Right lobe of liver (tissue), 6 donors: ENCODE measurements around the gene OR2T27. TPM values are rescaled to one million over a fixed set of nuclear protein-coding genes. Genes with fewer than 3 reads are reported as not detected.
"Not testable (repeated sequence)": the region's sequence is repeated elsewhere in the genome, so short reads cannot be mapped to it uniquely, and the experiment has no call there.

Source experiments
- ATAC-seq, 4 donors: fragments of 200-7000 bp; cut with Tn5 transposase; one replicate each; pipeline ENCODE4 v1.9.1; 2020; ENCODE audit warnings: mild to moderate bottlenecking in 4 of 4, moderate library complexity in 4 of 4
- DNase-seq, 3 donors: peaks; one replicate each; pipeline ENCODE4 v3.0.0-alpha.2; 2020
- H3K27ac ChIP-seq, 3 donors: fragments of 200-600 bp; one replicate each; pipeline ENCODE4 v1.8.0; 2022
- H3K27me3 ChIP-seq, 2 donors: fragments of 200-600 bp; one replicate each; pipeline ENCODE4 v1.8.0; 2022
- H3K36me3 ChIP-seq, 4 donors: fragments of 200-600 bp; sonication (generic) in 1 of 4; one replicate each; pipeline versions ENCODE4 v1.5.1 to v1.8.0; 2017 to 2022; ENCODE audit warnings: control low read depth in 1 of 4
- H3K4me1 ChIP-seq, 4 donors: fragments of 200-600 bp; sonication (generic) in 1 of 4; one replicate each; pipeline versions ENCODE4 v1.5.1 to v1.8.0; 2017 to 2022; ENCODE audit warnings: control low read depth in 1 of 4
- H3K4me3 ChIP-seq, 3 donors: fragments of 200-600 bp; one replicate each; pipeline ENCODE4 v1.8.0; 2022
- H3K9me3 ChIP-seq, 4 donors: fragments of 200-600 bp; sonication (generic) in 1 of 4; one replicate each; pipeline versions ENCODE4 v1.5.1 to v1.8.0; 2017 to 2022; ENCODE audit warnings: control low read depth in 1 of 4
- POLR2A ChIP-seq: fragments of 450-650 bp; IDR thresholded peaks from one replicate; pipeline ENCODE4 v1.6.1; 2017; ENCODE audit warnings: antibody characterized with exemption, mild to moderate bottlenecking
- WGBS: methylation state at CpG from one replicate; pipeline ENCODE4 v1.1.6; 2018; ENCODE audit warnings: low coverage, low lambda C conversion rate; ENCODE audit not compliant: insufficient coverage; ENCODE audit errors: missing lambda C conversion rate; 5-methylcytosine and 5-hydroxymethylcytosine counted together
- intact Hi-C, 2 donors: fragments of 100-400 bp; cut with DNase I; formaldehyde crosslinking; loops; one replicate each; pipeline versions ENCODE4 v1.11.2 to v1.14.1; 2022
- long read RNA-seq: library from polyadenylated mRNA; unstranded; transcript quantifications from one replicate; pipeline ENCODE4 v2.0.0, GENCODE V29; 2019
- total RNA-seq, 6 experiments: library from RNA; depleted of rRNA in 2 of 6; stranded (reverse); fragments of >200 nt in 2 of 6; fragmentation: NEBNext Ultra II Directional in 3 of 6; extraction: Animal tissue kit (Norgen Biotek cat#: 25700) in 3 of 6; gene quantifications; one replicate each; pipeline versions ENCODE4 v1.1.0 to v1.2.4, GENCODE V29; 2016 to 2023
- TF ChIP-seq, protein P1 (sequence below), 4 donors: fragments of 200-600 bp in 3 of 4; fragments of 450-650 bp in 1 of 4; IDR thresholded peaks; one replicate each; pipeline versions ENCODE4 v1.5.1 to v1.8.0; 2016 to 2022; ENCODE audit warnings: antibody characterized with exemption in 4 of 4, mild to moderate bottlenecking in 2 of 4
- donor health status: DM: no; HTN: yes; CAD: no.
- donor health status: DM: no; HTN: no; CAD: no.
- donor health status: DM: no; HTN: no; CAD: no.
- donor health status: DM: no; HTN: yes; CAD: no.
- donor health status: DM: no; HTN: yes; CAD: no.

The OR2T27 gene, protein sequence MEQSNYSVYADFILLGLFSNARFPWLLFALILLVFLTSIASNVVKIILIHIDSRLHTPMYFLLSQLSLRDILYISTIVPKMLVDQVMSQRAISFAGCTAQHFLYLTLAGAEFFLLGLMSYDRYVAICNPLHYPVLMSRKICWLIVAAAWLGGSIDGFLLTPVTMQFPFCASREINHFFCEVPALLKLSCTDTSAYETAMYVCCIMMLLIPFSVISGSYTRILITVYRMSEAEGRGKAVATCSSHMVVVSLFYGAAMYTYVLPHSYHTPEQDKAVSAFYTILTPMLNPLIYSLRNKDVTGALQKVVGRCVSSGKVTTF
- not detected for total RNA-seq
- long read RNA-seq = 0 reads

DNA sequence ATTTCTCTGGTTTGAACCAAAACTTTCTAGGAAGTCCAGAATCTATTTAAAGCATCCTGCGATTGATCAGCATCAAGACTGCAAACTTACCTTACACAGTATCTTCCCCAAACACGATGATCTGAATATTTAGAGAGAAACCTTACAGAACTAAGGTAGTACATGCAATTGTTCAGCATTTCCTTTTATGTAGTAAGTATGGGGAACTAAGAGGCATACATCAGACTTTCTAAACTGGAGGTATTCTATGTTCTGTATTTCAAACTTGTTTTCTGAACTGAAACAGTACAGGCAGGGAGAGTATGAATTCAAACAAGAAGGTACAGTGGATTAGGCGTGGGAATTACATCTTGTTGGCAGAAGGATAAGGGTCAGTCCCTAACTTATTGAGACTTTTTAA is at the start of gene OR2T27:
Gene OR2T27, minus strand, starts transcription at position 175 of the 400 bp plus-strand sequence. CDS start 4,644 bp downstream, outside the sequence.
- H3K4me3 ChIP-seq, DNase-seq, intact Hi-C loops, H3K4me1 ChIP-seq, H3K27me3 ChIP-seq, H3K36me3 ChIP-seq, H3K27ac ChIP-seq, ATAC-seq, H3K9me3 ChIP-seq: not testable (repeated sequence)
- WGBS = no CpG with 5 or more reads among the region's 3 CpGs

DNA sequence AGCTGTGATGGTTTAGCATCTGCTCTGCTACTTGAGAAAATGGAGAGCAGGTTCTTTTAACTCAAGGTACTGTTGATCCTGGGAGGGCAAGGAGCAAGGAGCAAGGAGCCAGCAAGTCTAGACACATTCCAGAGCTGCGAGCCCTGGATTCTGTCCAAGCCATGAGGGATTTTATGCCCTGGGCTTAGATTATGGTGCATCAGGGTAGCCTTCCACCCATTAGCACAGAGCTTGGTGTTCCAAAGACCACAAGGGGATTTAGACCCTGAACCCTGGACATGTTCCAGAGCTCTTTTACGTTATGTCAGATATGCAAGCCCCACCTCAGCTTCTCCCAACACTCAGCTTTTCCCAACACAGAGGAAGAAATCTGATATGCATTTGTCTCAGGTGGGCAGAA is 49.3 kb upstream of the OR2T27 start:
- Histone ChIP-seq H3K36me3 (no peaks in the 10 kb centered on the region), H3K4me3 (no peak overlapping the region), H3K4me1 (no peaks in the 10 kb centered on the region), H3K9me3 (no peaks in the 10 kb centered on the region), H3K27me3 (no peaks in the 10 kb centered on the region), H3K27ac (no peak overlapping the region)
- no peak for DNase-seq
- 28% methylated on average over 2 of the region's 2 CpGs for WGBS
- no peak for ATAC-seq
- TF ChIP-seq, protein P1, sequence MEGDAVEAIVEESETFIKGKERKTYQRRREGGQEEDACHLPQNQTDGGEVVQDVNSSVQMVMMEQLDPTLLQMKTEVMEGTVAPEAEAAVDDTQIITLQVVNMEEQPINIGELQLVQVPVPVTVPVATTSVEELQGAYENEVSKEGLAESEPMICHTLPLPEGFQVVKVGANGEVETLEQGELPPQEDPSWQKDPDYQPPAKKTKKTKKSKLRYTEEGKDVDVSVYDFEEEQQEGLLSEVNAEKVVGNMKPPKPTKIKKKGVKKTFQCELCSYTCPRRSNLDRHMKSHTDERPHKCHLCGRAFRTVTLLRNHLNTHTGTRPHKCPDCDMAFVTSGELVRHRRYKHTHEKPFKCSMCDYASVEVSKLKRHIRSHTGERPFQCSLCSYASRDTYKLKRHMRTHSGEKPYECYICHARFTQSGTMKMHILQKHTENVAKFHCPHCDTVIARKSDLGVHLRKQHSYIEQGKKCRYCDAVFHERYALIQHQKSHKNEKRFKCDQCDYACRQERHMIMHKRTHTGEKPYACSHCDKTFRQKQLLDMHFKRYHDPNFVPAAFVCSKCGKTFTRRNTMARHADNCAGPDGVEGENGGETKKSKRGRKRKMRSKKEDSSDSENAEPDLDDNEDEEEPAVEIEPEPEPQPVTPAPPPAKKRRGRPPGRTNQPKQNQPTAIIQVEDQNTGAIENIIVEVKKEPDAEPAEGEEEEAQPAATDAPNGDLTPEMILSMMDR (IDR thresholded peaks at IDR 0.05) = no peak
- TF ChIP-seq POLR2A = no peak
- intact Hi-C loops = loop anchor here in 1 of 2 donors (5.0 kb wide), 1 partner anchor 103 kb away; no protein-coding TSS in a partner anchor

DNA sequence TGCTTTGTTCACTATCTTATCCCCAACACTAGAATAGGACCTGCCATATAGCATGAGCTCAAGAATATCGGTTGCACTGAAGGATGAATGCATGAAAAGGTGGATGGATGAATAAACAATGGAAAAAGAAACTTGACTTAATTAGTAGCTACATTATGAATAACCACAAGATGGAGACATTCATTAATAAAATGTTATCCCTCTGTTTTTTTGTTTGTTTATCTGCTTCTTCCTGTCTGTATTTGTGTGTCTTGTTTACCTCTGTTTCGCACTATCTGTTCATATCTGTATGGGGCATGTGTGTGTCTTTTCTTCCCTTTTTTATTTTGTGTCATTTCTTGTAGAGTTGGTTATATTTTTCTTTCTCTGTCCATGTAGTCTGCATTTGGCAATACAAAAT is 48.3 kb upstream of the OR2T27 start:
- Histone ChIP-seq H3K4me1 (no peaks in the 10 kb centered on the region), H3K4me3 (no peak overlapping the region), H3K9me3 (no peaks in the 10 kb centered on the region), H3K36me3 (no peaks in the 10 kb centered on the region), H3K27ac (no peak overlapping the region), H3K27me3 (no peaks in the 10 kb centered on the region)
- ATAC-seq (peak in 1 of 4 donors; percentile 31), DNase-seq (no peak)
- TF ChIP-seq, protein P1 (IDR thresholded peaks at IDR 0.05) = peak; percentile 29 to 37 (median 34)
- no peak for TF ChIP-seq POLR2A
- 33% methylated on average over 2 of the region's 2 CpGs for WGBS
- intact Hi-C loops = loop anchor here in 1 of 2 donors (5.0 kb wide), 1 partner anchor 104 kb away; no protein-coding TSS in a partner anchor

DNA sequence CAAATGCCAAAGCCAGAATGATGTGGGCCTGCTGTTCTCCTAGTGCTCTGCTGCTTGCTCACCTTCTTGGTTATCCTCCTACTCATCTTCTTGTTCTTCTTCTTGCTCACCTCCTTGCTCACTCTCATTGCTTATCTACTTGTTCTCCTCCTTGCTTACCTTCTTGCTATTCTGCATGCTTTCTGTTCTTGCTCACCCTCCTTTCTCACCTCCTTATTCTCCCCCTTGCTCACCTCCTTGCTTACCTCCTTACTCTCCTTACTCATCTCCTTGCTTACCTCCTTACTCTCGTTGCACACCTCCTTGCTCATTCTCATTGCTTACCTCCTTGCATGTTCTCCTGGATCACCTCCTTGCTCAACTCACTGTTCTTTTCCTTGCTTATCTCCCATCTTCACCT is 47.4 kb upstream of the OR2T27 start, which contains the start of gene OR14I1:
Gene OR14I1, minus strand, starts transcription at position 53 of the 400 bp plus-strand sequence.
- TF ChIP-seq, protein P1 (IDR thresholded peaks at IDR 0.05) = no peak
- no peak for TF ChIP-seq POLR2A
- no CpG with 5 or more reads among the region's 1 CpG for WGBS
- ATAC-seq = no peak

DNA sequence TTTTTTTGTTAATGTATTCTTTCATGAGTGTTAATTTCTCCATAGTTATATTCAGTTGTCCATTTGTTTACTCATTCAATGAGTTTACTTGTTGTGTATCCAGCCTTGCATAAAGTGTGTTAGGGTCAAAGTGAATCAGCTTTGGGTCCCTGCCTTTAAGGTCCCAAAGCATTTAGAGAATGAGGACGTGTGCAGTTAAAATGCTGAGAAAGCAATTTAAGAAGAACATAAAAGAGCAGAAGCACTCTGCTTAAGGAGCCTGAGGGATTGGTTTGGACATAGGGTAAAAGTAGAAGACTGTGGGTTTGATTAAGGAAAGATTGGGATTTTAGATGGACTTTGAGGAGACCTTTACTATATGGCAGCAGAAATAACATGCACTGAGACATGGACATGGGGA is 43.8 kb upstream of the OR2T27 start:
- intact Hi-C loops = no loop called here
- WGBS = 13% methylated on average over 1 of the region's 1 CpG
- H3K9me3 ChIP-seq = no peaks in the 10 kb centered on the region

More for the DNA sequence above, 47.4 kb upstream of the OR2T27 start, which contains the start of gene OR14I1:
- DNase-seq = no peak
- intact Hi-C loops = loop anchor here in 1 of 2 donors (5.0 kb wide), 1 partner anchor 105 kb away; no protein-coding TSS in a partner anchor
- Histone ChIP-seq H3K36me3 (no peaks in the 10 kb centered on the region), H3K4me1 (no peaks in the 10 kb centered on the region), H3K4me3 (no peak within 1 kb of the TSS), H3K27me3 (no peaks in the 10 kb centered on the region), H3K9me3 (no peaks in the 10 kb centered on the region), H3K27ac (no peak within 1 kb of the TSS)

More for the DNA sequence above, 43.8 kb upstream of the OR2T27 start:
- H3K4me1 ChIP-seq = no peaks in the 10 kb centered on the region
- H3K36me3 ChIP-seq = no peaks in the 10 kb centered on the region
- H3K4me3 ChIP-seq = no peak overlapping the region
- ATAC-seq = no peak
- H3K27me3 ChIP-seq = no peaks in the 10 kb centered on the region
- no peak overlapping the region for H3K27ac ChIP-seq
- no peak for DNase-seq
- no peak for TF ChIP-seq POLR2A
- TF ChIP-seq, protein P1 (IDR thresholded peaks at IDR 0.05) = no peak
